HTERT RPE-1 (cell line): ENCODE measurements around the gene KRTAP4-16.
"Not testable (repeated sequence)": the region's sequence is repeated elsewhere in the genome, so short reads cannot be mapped to it uniquely, and the experiment has no call there.

ENCODE experiments used
- in situ Hi-C: fragments of 300-500 bp; cut with MboI; formaldehyde crosslinking; loops from 4 replicates; pipeline ENCODE4 v1.14.3; 2020; ENCODE audit warnings: low sequenced_read_pairs

KRTAP4-16 gene

DNA sequence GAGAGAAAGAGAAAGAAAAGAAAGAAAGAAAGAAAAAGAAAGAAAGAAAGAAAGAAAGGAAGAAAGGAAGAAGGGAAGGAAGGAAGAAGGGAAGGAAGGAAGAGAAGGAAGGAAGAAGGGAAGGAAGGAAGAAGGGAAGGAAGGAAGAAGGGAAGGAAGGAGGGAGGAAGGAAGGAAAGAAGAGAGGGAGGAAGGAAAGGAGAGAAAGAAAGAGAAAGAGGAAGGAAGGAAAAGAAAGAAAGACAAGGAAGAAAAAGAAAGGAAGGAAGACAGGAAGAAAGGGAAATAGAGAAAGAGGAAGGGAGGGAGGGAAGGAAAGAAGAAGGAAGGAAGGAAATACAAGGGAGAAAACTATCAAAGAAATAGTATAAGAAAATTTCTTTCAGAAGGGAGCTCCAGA is 25.2 kb downstream of the KRTAP4-16 start:
- in situ Hi-C loops, result no loop called here

DNA sequence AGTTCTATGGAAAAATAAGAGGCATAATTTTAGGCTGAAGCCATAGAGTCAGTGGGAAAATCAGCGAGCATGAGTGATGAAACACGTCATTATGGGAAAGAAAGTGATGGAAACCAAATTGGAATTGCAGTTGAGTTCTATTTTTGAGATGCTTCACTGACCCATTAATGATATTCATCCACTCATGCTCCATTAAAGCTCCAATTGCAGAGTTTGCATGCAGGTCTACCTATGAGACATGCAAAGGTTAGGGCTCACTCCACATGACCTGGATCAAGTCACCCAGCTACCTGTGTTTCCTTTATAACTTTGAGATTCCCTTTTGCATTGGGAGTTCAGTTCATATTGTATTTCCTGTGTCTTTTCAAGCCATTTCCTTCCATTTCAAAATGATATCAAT is 28.3 kb downstream of the KRTAP4-16 start:
- in situ Hi-C loops, result no loop called here

DNA sequence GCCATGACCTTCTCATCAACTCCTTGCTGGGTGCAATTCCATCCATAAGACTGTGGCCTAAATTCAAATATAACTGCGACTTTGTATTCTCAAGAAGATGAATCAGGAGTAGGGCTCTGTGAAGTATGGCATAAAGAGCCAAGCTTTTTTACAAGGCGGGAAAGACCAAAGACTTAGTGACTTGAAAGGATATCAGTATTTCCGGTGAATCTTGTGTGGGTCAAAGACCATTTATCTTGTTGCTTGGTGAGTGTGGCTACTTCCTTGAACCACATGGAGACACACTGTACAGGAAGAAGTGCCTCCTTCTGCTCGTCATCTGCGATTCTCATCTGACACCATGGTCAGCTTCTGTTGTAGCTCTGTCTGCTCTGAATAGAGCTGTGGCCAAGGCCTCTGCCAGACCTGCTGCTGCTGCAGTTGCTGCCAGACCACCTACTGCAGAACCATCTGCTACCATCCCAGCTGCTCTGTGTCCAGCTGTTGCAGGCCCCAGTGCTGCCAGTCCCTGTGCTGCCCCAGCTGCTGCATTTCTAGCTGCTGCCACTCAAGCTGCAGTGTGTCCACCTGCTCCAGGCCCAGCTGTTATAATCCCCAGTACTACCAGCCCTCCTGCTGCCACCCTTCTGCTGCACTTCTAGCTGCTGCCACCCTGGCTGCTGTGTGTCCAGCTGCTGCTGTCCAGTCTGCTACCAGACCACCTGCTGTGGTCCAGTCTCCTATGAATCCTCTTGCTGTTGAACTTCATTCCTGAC is 30.2 kb downstream of the KRTAP4-16 start:
- in situ Hi-C loops, result no loop called here

DNA sequence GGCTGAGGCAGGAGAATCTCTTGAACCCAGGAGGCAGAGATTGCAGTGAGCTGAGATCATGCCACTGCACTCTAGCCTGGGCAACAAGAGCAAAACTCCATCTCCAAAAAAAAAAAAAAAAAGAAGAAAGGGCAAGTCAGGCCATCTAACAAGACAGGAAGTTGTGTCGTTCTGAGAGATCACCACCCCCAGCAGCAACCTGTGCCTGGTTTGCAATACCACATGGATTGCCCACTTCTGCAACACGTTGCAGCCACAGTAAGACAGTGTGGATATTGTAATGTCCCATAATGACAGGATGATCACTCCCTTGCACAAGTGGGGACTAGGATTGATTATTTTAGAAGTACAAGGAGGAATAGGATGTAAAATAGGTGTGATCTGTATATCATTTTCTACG is 33.0 kb downstream of the KRTAP4-16 start:
- in situ Hi-C loops, result no loop called here

DNA sequence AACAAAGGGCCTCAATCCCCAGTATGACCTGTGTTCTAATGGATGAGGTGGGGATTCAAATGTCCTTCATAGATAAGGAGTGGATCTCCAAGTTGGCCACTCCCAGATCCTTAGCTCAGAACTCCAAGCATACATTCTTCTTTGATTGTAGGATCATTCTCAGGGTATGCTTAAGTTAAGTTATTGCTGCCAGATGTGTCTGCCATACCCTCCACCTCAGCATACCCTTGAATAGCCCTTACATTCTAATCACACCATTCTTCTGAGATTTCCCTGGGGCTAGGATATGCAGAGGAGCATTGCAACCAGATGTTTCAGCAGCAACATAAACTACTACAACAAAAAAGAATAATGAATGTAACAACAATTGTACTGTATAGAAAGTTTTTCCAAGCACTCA is 34.7 kb downstream of the KRTAP4-16 start:
- in situ Hi-C loops, result no loop called here

DNA sequence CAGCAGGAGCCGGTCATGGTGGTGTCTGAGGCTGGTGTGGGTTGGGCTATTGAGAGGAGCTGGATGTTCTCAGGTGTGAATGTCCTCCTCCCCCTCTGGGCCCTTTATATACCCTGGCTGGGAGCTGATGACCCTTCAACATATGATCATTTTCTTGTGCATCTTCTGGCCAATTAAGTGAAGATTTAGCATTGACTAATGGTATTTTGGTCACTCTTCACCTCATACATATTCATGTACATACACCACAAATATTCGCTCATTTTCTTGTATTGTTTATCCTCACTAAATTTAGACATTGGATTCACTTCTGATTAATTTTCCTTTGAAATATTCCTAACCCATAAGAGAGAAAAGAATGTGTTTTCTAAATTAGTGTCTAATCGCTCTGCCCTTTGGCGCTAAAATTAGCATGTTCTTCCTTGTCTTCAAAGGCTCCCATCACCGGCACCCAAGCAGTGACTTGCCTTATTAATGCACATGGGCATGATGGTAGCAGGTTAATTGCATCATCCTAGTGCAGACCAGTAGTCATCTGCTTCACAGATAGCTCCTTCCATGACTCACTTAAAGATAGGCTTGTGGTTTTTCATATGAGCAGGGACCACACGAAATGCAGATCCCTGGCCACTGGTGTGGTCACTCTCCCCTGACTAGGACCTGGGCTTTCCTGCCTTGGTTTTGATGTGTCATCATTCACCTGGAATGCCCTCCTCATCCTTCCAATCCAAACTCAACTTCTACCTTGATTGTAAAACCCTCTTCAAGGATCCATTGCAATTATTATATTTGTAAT is 36.0 kb downstream of the KRTAP4-16 start, which contains the start of gene KRTAP2-4:
TSS of gene KRTAP2-4 (minus strand) at position 51 of the 796 bp plus-strand sequence. CDS start at position 17, 34 bp downstream.
- in situ Hi-C loops, result no loop called here

DNA sequence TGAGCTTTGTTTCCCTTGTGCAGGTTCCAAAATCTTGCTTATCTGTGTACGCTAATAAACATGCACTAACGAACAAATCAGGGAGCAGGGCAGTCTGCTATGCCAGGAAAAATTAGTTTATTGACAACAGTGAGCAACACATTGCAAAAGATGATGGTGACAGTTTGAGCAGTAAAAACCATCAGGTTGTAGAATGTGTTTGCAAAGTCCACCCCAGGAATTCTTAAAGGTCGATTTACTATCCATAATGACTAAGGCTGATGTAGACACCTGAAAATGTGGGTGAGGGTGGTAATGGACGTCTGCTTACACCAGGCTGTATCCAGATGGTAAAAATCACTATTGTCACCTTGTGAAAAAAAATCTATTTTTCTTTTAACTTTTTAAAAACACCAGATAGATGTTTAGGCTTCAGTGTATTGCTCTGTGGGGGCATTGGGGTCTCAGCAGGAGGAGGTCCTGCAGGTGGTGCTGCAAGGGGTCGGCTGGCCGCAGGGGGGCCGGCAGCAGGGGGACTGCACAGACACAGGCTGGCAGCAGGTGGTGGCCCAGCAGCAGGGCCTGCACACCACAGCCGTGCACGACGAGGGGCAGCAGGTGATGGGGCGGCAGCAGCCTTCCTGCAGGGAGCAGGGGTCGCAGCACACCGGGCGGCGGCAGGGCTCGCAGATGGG is 36.9 kb downstream of the KRTAP4-16 start:
- in situ Hi-C loops, result not testable (repeated sequence)

DNA sequence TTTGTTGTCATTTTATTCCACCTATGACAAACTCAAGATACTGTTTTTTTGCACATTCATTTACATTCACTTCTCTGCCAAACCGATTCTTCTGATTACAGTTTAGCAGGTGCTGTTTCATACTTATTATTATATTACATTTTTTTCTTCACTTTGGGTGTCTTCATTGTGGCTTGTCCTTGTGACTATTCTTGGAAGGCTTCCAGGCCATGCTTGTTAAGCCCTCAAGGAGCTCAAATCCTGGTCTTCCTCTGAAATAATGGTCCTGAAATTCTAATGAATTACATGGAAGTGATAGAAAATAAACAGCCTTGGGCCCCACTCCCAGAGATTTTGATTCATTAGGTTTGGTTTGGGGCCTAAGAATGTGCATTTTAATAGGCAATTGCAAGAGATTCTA is 37.7 kb downstream of the KRTAP4-16 start:
- in situ Hi-C loops, result no loop called here

DNA sequence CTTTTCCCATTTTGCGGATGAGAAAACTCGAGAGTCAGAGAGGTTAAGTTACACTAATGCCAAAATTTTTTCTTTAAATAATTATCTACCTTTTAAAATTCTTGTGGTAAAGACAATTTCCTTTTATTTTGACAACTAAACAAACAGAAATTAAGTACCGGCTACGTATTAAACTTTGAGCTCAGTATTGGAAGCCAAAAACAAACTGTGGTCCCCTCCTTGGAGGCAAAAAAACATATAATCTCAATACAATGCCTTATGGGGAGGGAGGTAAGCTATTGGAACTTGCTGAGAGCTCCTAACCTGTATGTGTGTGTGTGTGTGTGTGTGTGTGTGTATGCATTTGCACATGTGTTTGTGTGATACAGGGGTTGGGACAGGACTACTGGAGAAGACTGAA is 38.6 kb downstream of the KRTAP4-16 start:
- in situ Hi-C loops, result no loop called here

DNA sequence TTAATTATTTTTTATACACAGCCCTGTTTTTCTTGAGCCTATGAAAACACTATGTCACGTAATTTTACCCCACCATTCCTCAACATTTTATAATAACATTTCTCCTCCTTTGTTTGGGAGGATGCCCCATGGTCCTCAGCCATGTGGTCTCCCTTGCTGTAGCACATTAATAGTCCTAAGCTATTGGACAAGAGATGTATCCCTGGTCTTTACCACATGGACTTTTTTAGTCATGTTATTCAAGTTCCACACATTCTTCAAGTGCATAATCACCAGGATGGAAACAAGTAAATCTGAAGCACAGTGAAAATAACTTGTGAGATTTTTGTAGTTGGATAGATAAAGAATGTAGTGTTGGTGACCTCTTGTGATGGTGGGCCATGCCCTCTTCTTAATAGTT is 40.0 kb downstream of the KRTAP4-16 start:
- in situ Hi-C loops, result no loop called here

DNA sequence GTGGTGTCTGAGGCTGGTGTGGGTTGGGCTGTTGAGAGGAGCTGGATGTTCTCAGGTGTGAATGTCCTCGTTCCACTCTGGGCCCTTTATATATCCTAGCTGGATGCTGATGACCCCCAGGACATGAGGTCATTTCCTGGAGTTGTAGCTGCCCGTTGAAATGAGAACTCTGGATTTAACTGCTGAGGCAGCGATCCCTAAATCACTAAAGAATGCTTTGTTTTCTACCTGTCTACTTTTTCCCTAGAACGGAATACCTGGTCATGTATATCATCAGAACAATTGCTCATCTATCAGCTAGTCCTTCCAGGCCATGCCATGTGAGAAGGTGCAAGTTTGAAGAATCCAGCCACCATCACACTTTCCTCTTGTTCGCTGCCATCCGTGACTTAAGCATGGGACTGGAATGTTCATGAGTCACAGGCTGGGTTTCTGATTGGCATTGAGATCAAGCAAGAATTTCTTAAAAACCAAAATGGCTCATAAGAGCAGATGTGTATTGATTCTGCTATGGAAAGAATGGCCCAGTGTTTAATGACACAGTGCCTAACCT is 41.9 kb downstream of the KRTAP4-16 start, which contains the start of gene KRTAP2-3:
TSS of gene KRTAP2-3 (minus strand) at position 63 of the 553 bp plus-strand sequence. CDS start 64 bp downstream, outside the sequence.
- in situ Hi-C loops, result no loop called here

DNA sequence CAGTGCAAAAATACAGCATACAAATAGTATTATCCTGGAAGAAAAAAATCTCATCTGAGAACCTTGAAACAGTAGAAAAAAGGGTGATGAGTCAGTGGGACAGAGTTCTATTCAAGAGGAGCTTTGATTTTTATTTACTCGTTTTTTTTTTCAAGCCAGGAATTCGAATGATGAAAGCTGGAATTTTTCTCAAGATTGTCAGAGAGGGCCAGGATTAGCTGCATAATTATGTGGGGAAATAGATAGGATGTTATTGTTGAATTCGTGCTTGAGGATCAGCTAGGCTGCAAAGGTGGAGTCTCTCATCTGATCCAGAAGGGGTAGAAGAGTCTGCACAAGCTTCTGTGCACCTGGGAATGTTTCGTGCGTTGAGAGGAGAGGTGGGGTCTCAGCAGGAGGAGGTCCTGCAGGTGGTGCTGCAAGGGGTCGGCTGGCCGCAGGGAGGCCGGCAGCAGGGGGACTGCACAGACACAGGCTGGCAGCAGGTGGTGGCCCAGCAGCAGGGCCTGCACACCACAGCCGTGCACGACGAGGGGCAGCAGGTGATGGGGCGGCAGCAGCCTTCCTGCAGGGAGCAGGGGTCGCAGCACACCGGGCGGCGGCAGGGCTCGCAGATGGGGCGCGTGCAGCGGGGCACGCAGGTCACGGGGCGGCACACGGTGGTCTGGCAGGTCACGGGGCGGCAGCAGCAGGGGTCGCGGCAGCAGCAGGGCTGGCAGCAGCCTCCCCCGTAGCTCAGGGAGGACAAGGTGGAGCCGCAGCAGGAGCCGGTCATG is 42.5 kb downstream of the KRTAP4-16 start:
- in situ Hi-C loops, result not testable (repeated sequence)

DNA sequence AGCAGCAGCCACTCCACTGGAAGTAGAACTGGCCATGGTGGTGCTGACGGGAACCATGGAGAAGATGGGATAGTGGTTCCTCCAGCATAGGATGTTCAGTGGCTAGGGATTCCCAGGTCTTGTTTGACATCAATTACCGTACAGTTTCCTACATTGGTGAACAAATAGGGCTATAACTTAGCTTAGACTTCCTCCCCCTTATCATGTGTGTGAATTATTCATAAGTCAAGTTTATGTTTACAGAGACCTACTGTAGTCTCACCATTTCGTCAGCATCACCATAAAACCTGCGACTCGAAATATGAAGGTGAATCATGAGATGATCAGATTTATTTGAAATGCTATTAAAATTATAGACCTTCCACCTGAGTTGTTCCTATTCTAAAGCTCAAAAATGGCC is 43.3 kb downstream of the KRTAP4-16 start:
- in situ Hi-C loops, result no loop called here

DNA sequence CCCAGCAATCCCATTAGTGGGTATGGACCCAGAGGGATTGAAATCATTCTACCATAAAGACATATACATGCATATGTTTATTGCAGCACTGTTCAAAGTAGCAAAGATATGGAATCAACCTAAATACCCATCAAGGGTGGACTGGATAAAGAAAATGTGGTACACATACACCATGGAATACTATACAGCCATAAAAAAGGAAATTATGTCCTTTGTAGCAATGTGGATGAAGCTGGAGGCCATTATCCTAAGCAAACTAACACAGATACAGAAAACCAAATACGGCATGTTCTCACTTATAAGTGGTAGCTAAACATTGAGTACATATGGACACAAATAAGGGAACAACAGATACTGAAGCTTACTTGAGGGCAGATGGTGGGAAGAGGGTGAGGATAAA is 44.5 kb downstream of the KRTAP4-16 start:
- in situ Hi-C loops, result no loop called here

DNA sequence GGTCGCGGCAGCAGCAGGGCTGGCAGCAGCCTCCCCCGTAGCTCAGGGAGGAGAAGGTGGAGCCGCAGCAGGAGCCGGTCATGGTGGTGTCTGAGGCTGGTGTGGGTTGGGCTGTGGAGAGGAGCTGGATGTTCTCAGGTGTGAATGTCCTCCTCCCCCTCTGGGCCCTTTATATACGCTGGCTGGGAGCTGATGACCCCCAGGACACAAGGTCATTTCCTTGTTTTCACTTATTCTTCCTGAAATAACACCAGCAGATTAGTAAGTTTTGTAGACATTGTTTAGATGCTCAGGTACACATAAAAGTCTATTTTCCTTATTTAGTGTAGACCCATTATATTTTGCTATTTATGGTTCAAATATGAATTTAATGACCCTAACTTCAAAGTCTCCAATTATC is 46.9 kb downstream of the KRTAP4-16 start, which contains the start of gene KRTAP2-2:
TSS of gene KRTAP2-2 (minus strand) at position 101 of the 400 bp plus-strand sequence. CDS start at position 82, 19 bp downstream.
- in situ Hi-C loops, result not testable (repeated sequence)

DNA sequence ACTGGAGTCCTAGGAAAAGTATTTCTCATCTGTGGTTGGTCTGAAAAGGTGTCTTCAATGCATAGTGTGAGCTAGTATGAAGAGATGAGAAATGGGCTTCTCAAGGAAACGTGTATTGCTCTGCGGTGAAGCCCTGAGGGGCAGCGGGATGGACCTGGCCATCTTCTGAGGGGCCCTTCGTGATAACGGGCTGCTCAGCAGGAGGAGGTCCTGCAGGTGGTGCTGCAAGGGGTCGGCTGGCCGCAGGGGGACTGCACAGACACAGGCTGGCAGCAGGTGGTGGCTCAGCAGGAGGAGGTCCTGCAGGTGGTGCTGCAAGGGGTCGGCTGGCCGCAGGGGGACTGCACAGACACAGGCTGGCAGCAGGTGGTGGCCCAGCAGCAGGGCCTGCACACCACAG is 47.5 kb downstream of the KRTAP4-16 start:
- in situ Hi-C loops, result not testable (repeated sequence)

DNA sequence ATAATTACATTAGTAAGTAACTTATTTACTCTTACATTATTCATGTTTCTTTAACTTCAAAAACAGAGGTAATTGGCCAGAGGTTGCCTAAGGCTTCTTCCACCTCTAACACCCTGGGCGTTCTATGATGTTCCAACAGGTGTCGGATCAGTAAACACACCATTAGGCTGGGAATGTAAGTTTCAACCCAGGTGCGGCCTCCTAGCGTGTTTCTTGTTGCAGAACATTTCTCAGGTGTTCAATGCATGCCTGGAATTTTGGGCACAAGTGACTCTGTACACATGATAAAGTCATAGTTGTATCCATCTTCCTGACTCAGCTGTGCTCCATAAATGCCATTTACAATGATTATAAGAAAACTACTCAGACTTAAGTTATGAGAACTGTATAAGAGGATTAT is 48.0 kb downstream of the KRTAP4-16 start:
- in situ Hi-C loops, result no loop called here

DNA sequence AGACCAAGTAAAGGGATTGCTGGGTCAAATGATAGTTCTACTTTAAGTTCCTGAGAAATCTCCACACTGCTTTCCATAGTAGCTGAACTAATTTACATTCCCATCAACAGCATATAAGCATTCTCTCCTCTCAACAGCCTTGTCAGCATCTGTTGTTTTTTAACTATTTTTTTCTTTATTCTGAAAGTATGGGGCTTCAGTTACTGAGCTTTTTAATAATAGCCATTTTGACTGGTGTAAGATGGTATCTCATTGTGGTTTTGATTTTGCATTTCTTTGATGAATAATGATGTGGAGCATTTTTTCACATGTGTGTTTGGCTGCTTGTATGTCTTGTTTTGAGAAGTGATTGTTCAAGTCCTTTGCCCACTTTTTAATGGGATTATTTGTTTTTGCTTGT is 49.4 kb downstream of the KRTAP4-16 start:
- in situ Hi-C loops, result no loop called here
